Tongue (tissue), 2 donors: ENCODE measurements around the gene NOX4. TPM values are rescaled to one million over a fixed set of nuclear protein-coding genes. Genes with fewer than 3 reads are reported as not detected.
"Not testable (repeated sequence)": the region's sequence is repeated elsewhere in the genome, so short reads cannot be mapped to it uniquely, and the experiment has no call there.

ENCODE experiments used
- DNase-seq: peaks from one replicate; pipeline ENCODE4 v3.0.0-alpha.2; 2015
- total RNA-seq: library from RNA; depleted of rRNA; stranded (reverse); fragments of >200 nt; gene quantifications from one replicate; pipeline ENCODE4 v1.2.3, GENCODE V29; 2014

Gene NOX4
- total RNA-seq, 1 donor from 2014 or later, result 2.7 TPM

DNA sequence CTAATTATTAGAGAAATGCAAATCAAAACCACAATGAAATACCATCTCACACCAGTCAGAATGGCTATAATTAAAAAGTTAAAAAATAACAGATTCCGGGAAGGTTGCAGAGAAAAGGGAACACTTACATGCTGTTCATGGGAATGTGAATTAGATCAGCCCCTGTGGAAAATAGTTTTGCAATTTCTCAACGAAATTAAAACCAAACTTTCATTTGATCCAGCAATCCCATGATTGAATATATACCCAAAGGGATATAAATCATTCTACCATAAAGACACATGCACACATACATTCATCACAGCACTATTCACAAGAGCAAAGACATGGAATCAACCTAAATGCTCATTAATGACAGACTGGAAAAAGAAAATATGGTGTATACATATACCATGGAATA is 32.5 kb downstream of the NOX4 start:
- no peak for DNase-seq

DNA sequence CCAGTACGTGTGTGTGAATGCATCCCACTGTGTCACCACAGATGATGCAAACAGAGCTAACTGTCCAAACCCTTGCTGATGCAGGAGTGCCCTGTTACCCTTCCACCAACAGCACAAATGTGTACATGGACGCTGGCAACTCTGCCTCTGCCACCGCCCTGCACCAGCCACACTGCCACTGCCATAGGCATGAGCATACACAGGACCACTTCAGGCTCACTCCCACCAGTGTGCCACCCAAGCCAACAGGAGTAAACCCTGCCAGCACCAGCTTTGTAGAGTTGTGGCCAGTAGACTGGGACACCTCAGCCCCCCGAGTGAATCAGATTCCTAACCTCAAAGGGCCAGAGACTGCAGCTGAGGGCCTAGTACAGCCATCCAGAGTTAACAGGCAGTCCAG is 34.0 kb downstream of the NOX4 start:
- DNase-seq, result no peak

DNA sequence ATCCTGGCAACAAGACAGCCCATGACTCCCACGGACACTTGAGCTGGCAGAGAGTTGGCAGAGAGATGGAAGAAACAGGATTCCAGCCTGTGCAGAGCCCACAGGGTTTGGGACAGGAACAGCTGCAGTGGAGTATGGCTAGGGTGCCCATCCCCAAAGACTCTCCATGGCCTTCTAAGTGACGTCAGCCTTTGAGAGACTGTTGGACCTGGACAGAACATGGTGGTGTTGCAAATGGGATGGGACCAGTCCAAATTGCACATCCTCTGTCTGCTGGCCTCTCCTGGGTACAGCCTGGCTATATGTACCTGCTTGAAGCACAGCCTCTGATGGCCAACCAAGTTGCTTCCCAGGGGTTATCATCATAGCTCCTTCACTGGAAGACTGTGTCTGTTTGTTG is 34.5 kb downstream of the NOX4 start:
- DNase-seq, result no peak

DNA sequence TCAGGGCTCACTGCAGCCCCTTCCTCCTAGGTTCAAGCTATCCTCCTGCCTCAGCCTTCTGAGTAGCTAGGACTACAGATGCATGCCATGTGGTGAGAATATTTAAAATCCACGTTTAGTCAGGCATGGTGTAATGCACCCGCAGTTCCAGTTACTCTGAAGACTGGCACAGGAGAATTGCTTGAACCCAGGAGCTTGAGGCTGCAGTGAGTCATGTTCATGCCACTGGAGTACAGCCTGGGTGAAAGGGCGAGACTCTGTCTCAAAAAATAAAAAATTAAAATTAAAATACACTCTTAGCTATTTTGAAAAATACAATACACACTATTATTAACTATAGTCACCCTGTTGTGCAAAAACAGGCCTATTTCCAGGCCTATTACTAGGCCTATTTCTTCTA is 38.4 kb downstream of the NOX4 start:
- no peak for DNase-seq

DNA sequence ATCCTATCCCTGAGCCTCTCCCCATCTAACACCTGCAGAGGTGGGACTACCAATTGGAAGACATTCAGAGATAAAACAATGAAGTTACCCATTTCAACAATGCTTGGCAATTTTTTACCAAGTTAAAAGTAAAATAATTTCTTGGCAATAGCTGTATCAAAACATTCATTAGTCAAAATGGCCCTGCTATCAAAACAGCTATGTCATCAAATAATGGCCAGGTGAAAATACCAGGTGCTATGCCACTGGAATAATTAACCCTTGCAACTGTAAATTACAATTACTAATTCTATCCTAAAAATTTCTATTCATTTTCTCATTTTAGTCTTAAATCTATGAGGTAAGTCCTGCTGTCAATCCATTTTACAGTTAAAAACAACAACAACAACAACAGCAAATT is 43.3 kb downstream of the NOX4 start:
- no peak for DNase-seq

DNA sequence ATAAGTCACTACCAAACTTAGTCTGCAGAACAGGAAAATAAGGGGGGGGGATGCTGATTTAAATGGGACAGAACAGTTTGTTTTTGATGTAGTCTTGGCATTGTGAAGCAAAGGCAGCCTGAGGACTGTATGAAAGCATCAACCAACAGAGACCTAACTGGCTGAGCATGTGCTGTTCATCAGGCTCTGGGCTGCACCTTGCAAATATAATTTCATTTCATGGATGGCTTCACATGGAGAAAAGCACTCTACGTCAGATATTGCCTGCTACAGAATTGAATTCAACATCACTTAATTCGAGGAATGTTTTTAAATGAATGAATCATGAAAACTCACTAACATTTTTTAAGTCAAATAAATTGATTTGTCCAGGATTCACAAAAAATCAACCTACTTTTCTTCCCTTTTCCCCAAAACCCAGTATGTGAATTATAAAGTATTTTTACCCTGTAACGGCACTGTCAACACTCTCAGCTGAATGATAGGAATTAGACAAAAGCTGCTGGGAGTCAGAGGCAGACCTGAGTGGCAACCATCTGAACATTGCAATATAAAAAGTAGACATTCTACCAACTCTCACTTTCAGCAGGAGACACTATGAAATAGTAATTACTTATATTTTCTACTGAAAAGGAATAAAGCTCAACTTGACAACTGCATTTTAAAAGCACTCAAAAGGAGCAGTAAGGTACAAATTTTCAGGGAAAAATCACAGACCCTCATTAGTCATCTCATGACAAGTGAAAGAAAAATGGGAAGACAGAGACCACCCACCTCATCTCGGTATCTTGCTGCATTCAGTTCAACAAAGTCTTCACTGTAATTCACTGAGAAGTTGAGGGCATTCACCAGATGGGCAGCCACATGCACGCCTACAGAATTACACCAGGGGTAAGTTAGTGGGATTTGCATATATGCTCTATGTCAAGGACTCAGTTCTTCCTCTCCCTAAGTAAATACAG is 47.5 kb downstream of the NOX4 start:
- DNase-seq, result peak; percentile 9

DNA sequence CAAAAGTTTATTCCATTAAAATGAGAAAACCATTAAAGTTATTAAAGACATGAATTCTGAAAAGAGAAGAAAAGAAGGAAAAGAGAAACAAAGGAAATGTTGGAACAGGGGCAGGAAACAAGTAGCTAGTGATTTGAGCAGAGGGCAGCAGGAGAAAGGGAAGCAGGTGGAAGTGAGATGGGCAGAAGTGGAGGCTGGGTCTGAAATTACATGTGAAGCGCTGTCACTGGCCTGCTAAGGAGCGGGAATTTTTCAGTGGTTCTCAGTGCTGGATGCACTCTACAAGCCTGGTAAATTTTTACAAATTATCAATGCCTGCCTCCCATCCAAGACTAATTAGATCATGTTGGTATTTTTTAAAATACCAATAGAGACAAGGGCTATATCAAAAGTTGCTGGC is 48.4 kb downstream of the NOX4 start:
- no peak for DNase-seq

DNA sequence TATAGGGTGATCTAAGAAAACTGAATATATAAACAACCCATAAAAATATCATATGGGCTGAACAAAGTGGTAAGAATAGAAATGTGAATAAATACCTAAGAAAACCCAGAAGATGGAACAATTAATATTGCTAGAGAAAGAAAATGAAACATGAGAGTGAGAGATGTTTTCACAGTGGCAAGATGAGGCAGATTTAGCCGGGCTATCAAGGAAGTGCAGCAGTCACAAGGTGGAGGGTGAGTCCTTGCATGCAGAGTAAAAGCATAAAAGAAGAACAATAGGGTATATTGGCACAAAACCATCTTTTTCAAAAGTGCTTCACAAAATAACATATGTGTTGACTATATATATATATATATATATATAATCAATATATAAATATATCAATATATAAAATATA is 49.6 kb downstream of the NOX4 start:
- DNase-seq, result no peak

DNA sequence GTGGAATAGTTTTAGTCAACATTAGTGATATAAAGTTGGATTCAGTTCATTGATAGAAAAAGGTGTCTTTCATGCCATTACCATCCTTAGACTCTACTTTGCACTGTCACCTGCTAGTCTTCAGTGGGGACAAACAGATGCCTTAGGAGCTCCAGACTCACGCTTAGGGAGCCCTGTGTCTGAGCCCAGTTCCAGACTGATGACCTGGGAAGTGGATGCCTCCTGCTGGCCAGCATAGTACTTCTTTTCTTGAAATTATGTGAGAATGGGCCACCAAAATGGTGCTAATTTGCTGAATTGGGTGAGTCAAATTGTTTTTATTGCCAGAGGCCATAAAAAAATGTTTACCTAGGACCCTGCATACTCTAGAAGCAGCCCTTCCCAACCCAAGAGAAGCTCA is 53.9 kb downstream of the NOX4 start:
- DNase-seq, result no peak

DNA sequence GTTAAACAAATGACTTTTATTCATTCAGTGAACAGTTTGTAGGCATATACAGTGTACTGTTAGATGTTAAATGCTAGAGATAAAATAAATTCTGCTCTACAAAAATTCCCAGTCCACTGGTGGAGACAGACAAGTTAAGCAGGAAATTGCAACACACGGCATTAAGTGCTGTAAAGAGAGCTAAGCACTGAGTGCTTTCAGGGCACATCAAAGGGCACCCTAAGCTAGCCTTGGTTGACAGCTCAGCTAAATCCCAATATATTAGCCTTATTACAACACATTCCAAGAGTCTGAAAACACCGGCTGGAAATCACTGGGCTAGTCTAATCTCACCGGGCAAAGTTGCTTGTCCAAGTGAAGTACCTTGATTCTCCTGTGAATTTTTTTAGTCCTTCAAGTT is 55.1 kb downstream of the NOX4 start:
- DNase-seq, result peak; percentile 8

DNA sequence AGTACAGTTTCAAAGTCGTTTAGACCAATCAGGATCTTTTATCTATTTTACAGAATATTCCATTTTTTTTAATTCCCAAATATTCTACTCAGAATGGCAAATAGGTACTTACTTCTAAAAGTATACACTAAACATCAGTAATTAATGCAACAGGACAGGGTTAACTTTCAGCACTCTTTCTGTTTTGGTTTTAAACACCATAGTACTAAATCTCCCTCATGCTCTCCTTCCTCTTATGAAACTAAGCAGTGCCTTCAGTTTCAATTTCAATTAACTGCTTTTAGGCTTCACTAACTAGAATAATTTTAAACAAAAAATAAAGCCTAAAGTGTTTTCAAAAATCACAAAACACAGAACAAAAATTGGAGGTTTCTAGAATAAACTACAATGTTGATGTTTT is 57.9 kb downstream of the NOX4 start:
- DNase-seq, result no peak

DNA sequence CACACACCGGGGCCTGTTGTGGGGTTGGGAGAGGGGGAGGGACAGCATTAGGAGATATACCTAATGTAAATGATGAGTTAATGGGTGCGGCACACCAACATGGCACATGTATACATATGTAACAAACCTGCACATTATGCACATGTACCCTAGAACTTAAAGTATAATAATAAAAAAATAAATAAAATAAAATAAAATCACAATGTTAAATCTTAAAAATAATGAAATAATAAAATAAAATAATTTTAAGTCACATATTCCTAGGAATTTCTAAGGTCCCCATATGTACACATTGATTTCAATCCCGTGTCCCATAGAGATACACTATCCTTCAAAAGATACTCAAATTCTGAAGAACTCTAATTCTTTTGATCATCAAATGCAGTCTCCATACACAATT is 59.0 kb downstream of the NOX4 start:
- not testable (repeated sequence) for DNase-seq

DNA sequence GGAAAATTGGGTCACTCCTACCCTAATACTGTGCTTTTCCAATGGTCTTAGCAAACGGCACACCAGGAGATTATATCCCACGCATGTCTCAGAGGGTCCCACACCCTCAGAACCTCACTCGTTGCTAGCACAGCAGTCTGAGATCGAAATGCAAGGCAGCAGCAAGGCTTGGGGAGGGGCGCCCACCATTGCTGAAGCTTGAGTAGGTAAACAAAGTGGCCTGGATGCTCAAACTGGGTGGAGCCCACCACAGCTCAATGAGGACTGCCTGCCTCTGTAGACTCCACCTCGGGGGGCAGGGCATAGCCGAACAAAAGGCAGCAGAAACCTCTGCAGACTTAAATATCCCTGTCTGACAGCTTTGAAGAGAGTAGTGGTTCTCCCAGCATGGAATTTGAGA is 64.7 kb downstream of the NOX4 start:
- DNase-seq, result not testable (repeated sequence)

DNA sequence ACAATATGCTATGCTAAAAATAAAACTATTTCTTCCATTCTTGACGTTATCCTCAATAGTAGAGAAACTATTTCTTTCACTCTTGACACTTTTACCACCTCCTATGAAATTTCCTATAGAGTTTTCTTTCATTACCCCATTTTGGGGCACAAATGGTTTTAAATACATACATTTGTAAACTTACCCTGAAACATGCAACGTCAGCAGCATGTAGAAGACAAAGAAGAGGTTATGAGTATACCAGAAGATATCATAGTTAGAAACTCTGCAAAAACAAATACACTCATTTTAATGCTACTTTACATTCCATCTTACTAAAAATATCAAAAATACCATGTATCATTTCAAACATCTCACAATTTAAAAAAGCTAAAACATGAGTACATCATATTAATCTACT is 69.5 kb downstream of the NOX4 start:
- DNase-seq, result no peak

DNA sequence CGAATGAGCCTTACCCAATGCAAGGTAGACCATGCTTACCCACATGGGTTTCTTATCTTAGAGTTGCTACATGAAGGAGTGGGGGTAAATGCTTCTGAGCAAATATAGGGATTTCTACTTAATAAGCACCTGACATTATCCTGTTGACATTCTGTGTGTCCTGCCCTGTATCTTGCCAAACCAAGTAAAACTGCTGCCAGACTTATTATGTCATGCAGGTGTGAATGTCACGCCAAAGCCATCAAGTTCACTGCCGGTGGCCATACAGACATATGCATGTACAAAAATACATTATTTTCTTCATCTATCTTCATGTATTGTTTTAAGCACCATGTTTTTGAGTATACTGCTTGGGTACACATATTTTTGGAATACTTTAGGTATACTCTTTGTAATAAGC is 70.2 kb downstream of the NOX4 start:
- DNase-seq, result no peak

DNA sequence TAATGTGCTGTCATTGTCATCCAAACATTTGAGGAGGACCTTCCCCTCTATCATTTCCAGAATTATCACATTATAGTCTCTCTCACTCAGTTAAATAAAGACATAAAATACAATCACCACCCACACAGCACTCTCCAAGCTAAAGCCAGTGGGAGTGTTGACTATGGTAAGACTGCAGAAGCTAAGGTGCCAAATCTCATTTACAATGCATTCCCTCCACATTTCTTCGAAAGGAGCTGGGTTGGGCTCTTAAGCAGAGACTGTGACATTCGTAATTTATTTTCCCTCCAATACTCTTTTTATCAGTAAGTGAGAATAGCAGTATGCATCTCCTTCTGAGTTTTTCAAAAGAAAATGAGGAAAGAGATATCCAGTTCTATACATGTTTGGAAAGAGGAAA is 74.2 kb downstream of the NOX4 start:
- DNase-seq, result no peak

DNA sequence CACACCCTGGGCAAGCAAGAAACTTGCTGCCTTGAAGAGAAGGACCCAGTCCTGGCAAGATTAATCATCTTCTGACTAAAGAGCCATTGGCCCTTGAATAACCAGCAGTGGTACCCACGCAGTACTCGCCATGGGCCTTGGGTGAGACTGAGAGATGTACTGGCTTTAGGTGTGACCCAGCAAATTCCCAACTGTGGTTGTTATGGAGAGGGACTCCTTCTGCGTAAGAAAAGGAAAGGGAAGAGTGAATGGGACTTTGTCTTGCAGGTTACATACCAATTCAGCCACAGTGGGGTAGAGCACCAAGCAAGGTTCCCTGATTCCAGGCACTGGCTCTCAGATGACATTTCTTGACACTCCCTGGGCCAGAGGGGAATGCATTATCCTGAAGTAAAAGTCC is 80.1 kb downstream of the NOX4 start:
- DNase-seq, result not testable (repeated sequence)

DNA sequence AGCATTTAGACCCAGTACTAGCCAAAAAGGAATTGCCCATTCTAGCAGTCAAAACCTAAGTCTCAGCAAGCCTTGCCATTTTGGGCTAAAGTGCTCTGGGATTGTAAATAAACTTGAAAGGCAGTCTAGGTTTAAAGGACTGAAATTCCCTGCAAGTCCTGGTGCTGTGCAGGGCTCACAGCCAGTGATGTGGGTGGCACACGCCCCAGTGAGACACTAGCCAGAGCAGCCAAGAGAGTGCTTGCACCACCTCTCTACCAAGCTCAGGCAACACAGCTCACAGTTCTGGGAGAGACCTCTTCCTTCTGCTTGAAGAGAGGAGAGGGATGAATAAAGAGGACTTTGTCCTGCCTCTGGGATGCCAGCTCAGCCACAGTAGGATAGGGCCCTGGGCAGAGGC is 80.5 kb downstream of the NOX4 start:
- not testable (repeated sequence) for DNase-seq

DNA sequence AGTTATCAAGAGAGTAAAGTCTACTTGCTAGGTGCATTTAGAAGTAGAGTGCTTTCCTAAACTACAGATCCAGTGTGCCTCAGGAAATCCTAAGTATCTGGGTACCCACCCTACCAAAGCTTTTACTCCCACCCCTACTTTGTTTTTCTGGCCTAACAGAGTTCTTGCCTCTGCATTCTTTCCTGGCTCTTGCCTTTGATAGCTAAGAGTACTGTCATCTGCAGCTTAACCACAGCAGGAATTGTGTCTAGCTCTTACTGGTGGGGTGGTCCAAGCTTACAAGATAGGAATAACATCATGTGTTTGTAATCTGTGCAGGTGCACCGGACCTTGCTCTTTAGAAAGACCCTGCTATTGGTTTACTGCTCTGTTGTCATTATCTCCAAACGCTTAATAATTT is 82.7 kb downstream of the NOX4 start:
- not testable (repeated sequence) for DNase-seq

DNA sequence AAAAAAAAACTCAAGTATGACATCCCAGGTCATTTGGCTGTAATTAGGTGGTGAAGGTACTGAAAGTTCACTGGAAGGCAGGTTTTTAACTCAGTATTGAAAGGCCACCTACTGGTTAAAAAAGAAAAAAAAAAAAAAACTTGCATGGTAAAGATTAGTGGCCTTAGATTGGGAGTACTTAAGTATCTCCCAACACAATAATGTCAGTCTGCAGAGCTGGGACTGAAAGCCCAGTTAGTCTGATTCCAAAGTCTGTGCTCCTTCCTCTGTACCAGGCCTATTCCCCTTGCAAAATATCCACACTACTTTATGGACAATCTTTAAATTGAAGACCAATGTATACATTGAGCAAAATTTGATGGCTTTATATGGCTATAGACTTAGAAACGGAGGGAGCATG is 85.5 kb downstream of the NOX4 start:
- DNase-seq, result no peak

DNA sequence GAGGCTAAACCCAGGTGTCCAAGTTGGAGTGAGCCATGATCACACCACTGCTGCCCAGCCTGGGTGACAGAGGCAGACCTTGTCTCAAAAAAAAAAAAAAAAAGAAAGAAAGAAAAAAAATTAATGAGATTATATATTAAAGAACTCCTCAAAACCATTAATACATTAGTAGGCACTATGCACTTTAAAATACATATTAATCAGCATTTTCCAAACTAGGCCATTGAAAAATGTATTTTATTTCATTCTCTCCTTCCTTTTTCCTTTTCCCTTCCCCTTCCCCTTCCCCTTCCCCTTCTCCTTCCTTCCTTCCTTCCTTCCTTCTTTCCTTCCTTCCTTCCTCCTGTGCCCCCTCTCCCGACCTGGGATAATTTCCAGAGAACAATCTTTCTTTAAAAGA is 99.5 kb downstream of the NOX4 start:
- not testable (repeated sequence) for DNase-seq

DNA sequence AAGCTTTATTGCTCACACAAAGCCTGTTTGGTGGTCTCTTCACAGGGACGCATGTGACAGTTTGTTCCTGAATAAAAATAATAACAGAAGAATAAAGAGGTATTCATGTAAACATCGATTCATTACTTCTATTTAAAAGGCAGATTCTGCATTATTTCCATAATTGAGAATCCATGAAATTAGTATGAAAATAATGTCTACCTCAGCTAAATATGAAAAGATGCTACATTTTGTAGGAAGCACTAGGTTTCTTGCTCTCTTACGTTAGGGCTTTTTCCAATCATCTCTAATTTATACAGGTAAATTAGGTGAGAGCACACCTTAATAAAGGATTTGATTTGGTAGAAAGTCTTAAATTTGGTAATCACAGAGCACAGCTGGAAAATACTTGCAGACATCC is 103.7 kb downstream of the NOX4 start:
- not testable (repeated sequence) for DNase-seq

DNA sequence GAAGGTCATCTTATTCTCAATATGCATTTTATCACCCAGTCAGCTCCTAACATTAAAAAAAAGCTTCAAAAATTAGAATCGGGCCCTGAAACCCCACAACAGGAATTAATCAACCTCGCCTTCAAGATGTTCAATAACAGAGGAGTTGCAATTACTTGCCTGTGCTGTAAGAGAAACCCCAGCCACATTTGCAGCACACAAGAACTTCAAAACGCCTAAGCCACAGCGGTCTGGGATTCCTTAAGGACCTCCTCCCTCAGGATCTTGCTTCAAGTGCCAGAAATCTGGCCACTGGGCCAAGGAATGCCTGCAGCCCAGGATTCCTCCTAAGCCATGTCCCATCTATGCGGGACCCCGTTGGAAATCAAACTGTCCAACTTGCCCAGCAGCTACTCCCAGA is 108.2 kb downstream of the NOX4 start:
- DNase-seq, result not testable (repeated sequence)

DNA sequence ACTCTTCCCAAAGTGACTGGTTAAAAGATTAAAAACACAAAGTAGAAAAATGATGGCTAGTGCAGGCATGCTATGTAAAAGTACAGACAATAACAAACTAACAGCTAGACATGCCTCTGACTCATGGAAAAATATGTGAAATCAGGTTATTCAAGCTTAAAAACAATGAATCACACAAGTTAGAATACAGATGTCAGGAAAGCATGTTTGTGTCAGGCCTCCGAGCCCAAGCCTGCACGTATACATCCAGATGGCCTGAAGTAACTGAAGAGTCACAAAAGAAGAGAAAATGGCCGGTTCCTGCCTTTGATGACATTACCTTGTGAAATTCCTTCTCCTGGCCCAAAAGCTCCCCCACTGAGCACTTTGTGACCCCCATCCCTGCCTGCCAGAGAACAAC is 110.1 kb downstream of the NOX4 start:
- peak; percentile 71 for DNase-seq
